NT2/D1 (cell line): Measurements from ENCODE around the gene ATP6AP1.

Source experiments
- SUZ12 ChIP-seq: IDR thresholded peaks from 2 replicates; pipeline ENCODE4 v1.6.1; 2011; ENCODE audit not compliant: insufficient read length, insufficient read depth; ENCODE audit errors: extremely low read depth
- YY1 ChIP-seq: IDR thresholded peaks from 2 replicates; pipeline ENCODE4 v1.6.1; 2011; ENCODE audit not compliant: insufficient read length, insufficient read depth

- TF ChIP-seq YY1: no peak
- TF ChIP-seq SUZ12: no peak
Measured at GRCh38 chrX:154413142-154413541, 15.3 kb upstream of the ATP6AP1 start.
